IMR-90 (cell line): ENCODE data around the gene PRMT7. TPM values are rescaled to one million over a fixed set of nuclear protein-coding genes. Genes with fewer than 3 reads are reported as not detected.
A peak's percentile ranks its signal among the peaks of the same experiment; 100 is the strongest.

ENCODE experiments used
- ATAC-seq: fragments of 200-7000 bp; cut with Tn5 transposase; 2 replicates; pipeline ENCODE4 v1.9.1; 2020; ENCODE audit warnings: low read depth, mild to moderate bottlenecking, moderate library complexity
- BruUV-seq: library from RNA; stranded (reverse); fragments of 400-500 nt; replicated peaks from 2 replicates; lab custom pipeline; 2021; lab: Mats Ljungman, UMichigan
- CTCF ChIA-PET: fragments of 300-600 bp; formaldehyde crosslinking; extraction: SDS; loops from one replicate; lab custom pipeline; 2021; ENCODE audit warnings: antibody characterized with exemption; lab: Yijun Ruan, JAX
- POLR2A ChIA-PET: fragments of 300-600 bp; sonication (Branson Sonifier 250); formaldehyde crosslinking; loops from one replicate; lab custom pipeline; 2022; ENCODE audit warnings: antibody characterized with exemption; ENCODE audit not compliant: unreplicated experiment; lab: Charles Lee
- DNase-seq: peaks from one replicate; pipeline ENCODE4 v3.0.0; 2013
- H2AFZ ChIP-seq: replicated peaks from 2 replicates; pipeline ENCODE3; 2013; ENCODE audit warnings: low read length, mild to moderate bottlenecking; ENCODE audit not compliant: poor library complexity
- H2AK5ac ChIP-seq: 2 replicates; pipeline ENCODE4 v1.6.1; 2013; ENCODE audit warnings: low read depth, low read length, inconsistent platforms
- H2AK9ac ChIP-seq: replicated peaks from 2 replicates; pipeline ENCODE3; 2013; ENCODE audit warnings: mild to moderate bottlenecking, low read depth, low read length, moderate library complexity; ENCODE audit not compliant: poor library complexity
- H2BK120ac ChIP-seq: 2 replicates; pipeline ENCODE4 v1.6.1; 2013; ENCODE audit warnings: low read depth, low read length, inconsistent platforms
- H2BK15ac ChIP-seq: 3 replicates; pipeline ENCODE4 v1.6.1; 2013; ENCODE audit warnings: low read depth, low read length, inconsistent platforms
- H2BK20ac ChIP-seq: 2 replicates; pipeline ENCODE4 v1.6.1; 2013; ENCODE audit warnings: low read depth, mild to moderate bottlenecking, inconsistent platforms, low read length, moderate library complexity
- H2BK5ac ChIP-seq: 2 replicates; pipeline ENCODE4 v1.6.1; 2013; ENCODE audit warnings: mild to moderate bottlenecking, low read depth, low read length, inconsistent platforms; ENCODE audit not compliant: poor library complexity, severe bottlenecking
- H3K14ac ChIP-seq: replicated peaks from 2 replicates; pipeline ENCODE4 v1.6.1; 2013; ENCODE audit warnings: low read depth, low read length, inconsistent platforms
- H3K18ac ChIP-seq: 2 replicates; pipeline ENCODE4 v1.6.1; 2013; ENCODE audit warnings: low read depth, low read length, control low read depth
- H3K23ac ChIP-seq: 2 replicates; pipeline ENCODE4 v1.6.1; 2013; ENCODE audit warnings: low read depth, low read length, inconsistent platforms
- H3K27ac ChIP-seq: 2 replicates; pipeline ENCODE4 v1.5.1; 2013; ENCODE audit warnings: mild to moderate bottlenecking, control low read depth, low read length; ENCODE audit not compliant: insufficient read depth
- H3K27me3 ChIP-seq: 2 replicates; pipeline ENCODE4 v1.6.1; 2013; ENCODE audit warnings: low read length; ENCODE audit not compliant: control insufficient read depth, insufficient read depth
- H3K36me3 ChIP-seq: 2 replicates; pipeline ENCODE4 v1.6.1; 2013; ENCODE audit warnings: low read length, mixed read lengths; ENCODE audit not compliant: control insufficient read depth, insufficient read depth
- H3K4ac ChIP-seq: 2 replicates; pipeline ENCODE4 v1.6.1; 2013; ENCODE audit warnings: low read depth, low read length, inconsistent platforms
- H3K4me1 ChIP-seq: 2 replicates; pipeline ENCODE4 v1.6.1; 2013; ENCODE audit warnings: low read length, mixed read lengths; ENCODE audit not compliant: control insufficient read depth, insufficient read depth
- H3K4me2 ChIP-seq: 2 replicates; pipeline ENCODE4 v1.6.1; 2013; ENCODE audit warnings: low read depth, mild to moderate bottlenecking, control low read depth, low read length, moderate library complexity
- H3K4me3 ChIP-seq: 2 replicates; pipeline ENCODE4 v1.5.1; 2013; ENCODE audit warnings: low read depth, mild to moderate bottlenecking, control low read depth, low read length, moderate library complexity; ENCODE audit not compliant: insufficient read depth
- H3K56ac ChIP-seq: 2 replicates; pipeline ENCODE4 v1.6.1; 2013; ENCODE audit warnings: low read length, inconsistent platforms; ENCODE audit not compliant: insufficient read depth; ENCODE audit errors: extremely low read depth
- H3K79me1 ChIP-seq, 2 experiments: 2 replicates each; pipeline ENCODE4 v1.6.1; 2013; ENCODE audit warnings: low read length in 2 of 2, inconsistent platforms in 1 of 2, low read depth in 1 of 2
- H3K9ac ChIP-seq: 2 replicates; pipeline ENCODE4 v1.6.1; 2013; ENCODE audit warnings: low read depth, low read length, control low read depth
- H3K9me1 ChIP-seq: 2 replicates; pipeline ENCODE4 v1.6.1; 2013; ENCODE audit warnings: low read length, inconsistent platforms; ENCODE audit not compliant: insufficient read depth
- H3K9me3 ChIP-seq: 2 replicates; pipeline ENCODE4 v1.6.1; 2013; ENCODE audit warnings: low read length; ENCODE audit not compliant: control insufficient read depth, insufficient read depth
- H4K20me1 ChIP-seq: 2 replicates; pipeline ENCODE4 v1.6.1; 2013; ENCODE audit warnings: low read length, inconsistent platforms; ENCODE audit not compliant: insufficient read depth
- H4K5ac ChIP-seq: 2 replicates; pipeline ENCODE4 v1.6.1; 2013; ENCODE audit warnings: mild to moderate bottlenecking, low read depth, low read length, control low read depth
- H4K8ac ChIP-seq, 2 experiments: 2 replicates each; pipeline ENCODE4 v1.6.1; 2013; ENCODE audit warnings: low read depth in 2 of 2, low read length in 2 of 2, control low read depth in 1 of 2, inconsistent platforms in 1 of 2
- H4K91ac ChIP-seq: 2 replicates; pipeline ENCODE4 v1.6.1; 2013; ENCODE audit warnings: low read depth, low read length, inconsistent platforms; ENCODE audit not compliant: insufficient read depth
- BHLHE40 ChIP-seq: fragments of 150-350 bp; IDR thresholded peaks from 2 replicates; pipeline ENCODE4 v1.6.1; 2016; ENCODE audit warnings: mild to moderate bottlenecking, low read depth, low read length
- CHD1 ChIP-seq: IDR thresholded peaks from 2 replicates; pipeline ENCODE4 v1.6.1; 2012; ENCODE audit warnings: low read depth, low read length, improper control_type of control experiment
- CTCF ChIP-seq: conservative IDR thresholded peaks from 2 replicates; pipeline ENCODE4 v1.5.1; 2012; ENCODE audit warnings: mild to moderate bottlenecking, low read depth, low read length, improper control_type of control experiment
- ELK1 ChIP-seq: fragments of 150-350 bp; IDR thresholded peaks from 2 replicates; pipeline ENCODE4 v1.6.1; 2016; ENCODE audit warnings: low read depth, mild to moderate bottlenecking, low read length, moderate library complexity, borderline replicate concordance
- FOS ChIP-seq: fragments of 150-350 bp; IDR thresholded peaks from 2 replicates; pipeline ENCODE4 v1.6.1; 2016; ENCODE audit warnings: low read depth, low read length
- MAFK ChIP-seq: IDR thresholded peaks from 2 replicates; pipeline ENCODE4 v1.6.1; 2012; ENCODE audit warnings: low read depth, low read length, improper control_type of control experiment
- MAZ ChIP-seq: IDR thresholded peaks from 2 replicates; pipeline ENCODE4 v1.6.1; 2012; ENCODE audit warnings: low read depth, mild to moderate bottlenecking, low read length, improper control_type of control experiment, moderate library complexity, borderline replicate concordance
- MXI1 ChIP-seq: IDR thresholded peaks from 2 replicates; pipeline ENCODE4 v1.6.1; 2012; ENCODE audit warnings: low read depth, mild to moderate bottlenecking, low read length, moderate library complexity, borderline replicate concordance
- NFE2L2 ChIP-seq: fragments of 150-350 bp; IDR thresholded peaks from 2 replicates; pipeline ENCODE4 v1.6.1; 2016; ENCODE audit warnings: low read depth, mild to moderate bottlenecking, low read length
- POLR2A ChIP-seq: IDR thresholded peaks from 2 replicates; pipeline ENCODE4 v1.6.1; 2012; ENCODE audit warnings: mild to moderate bottlenecking, low read depth, low read length
- RAD21 ChIP-seq: IDR thresholded peaks from 2 replicates; pipeline ENCODE4 v1.6.1; 2012; ENCODE audit warnings: low read length, improper control_type of control experiment
- RCOR1 ChIP-seq: IDR thresholded peaks from 2 replicates; pipeline ENCODE4 v1.6.1; 2012; ENCODE audit warnings: mild to moderate bottlenecking, low read length, improper control_type of control experiment; ENCODE audit not compliant: insufficient replicate concordance
- RFX5 ChIP-seq: IDR thresholded peaks from 2 replicates; pipeline ENCODE4 v1.8.0; 2012; ENCODE audit warnings: low read depth, mild to moderate bottlenecking, low read length, moderate library complexity
- SMC3 ChIP-seq: fragments of 150-350 bp; IDR thresholded peaks from 2 replicates; pipeline ENCODE4 v1.6.1; 2016; ENCODE audit warnings: low read depth, mild to moderate bottlenecking, antibody characterized with exemption, low read length, moderate library complexity
- USF2 ChIP-seq: fragments of 150-350 bp; IDR thresholded peaks from 2 replicates; pipeline ENCODE4 v1.6.1; 2017; ENCODE audit warnings: mild to moderate bottlenecking, antibody characterized with exemption, low read length, low read depth
- WGBS, 2 experiments: methylation state at CpG; one replicate each; pipeline versions ENCODE4 v1.1.5 to v1.1.7; 2013; ENCODE audit warnings: missing lambda C conversion rate in 2 of 2; ENCODE audit not compliant: insufficient read length in 1 of 2; ENCODE audit errors: extremely low coverage in 2 of 2; 5-methylcytosine and 5-hydroxymethylcytosine counted together
- dilution Hi-C: fragments of 300-500 bp; cut with HindIII; formaldehyde crosslinking; loops from one replicate; pipeline ENCODE4 v1.14.3; 2018; ENCODE audit warnings: low sequenced_read_pairs; ENCODE audit not compliant: unreplicated experiment
- in situ Hi-C: fragments of 300-500 bp; cut with MboI; formaldehyde crosslinking; loops from 3 replicates; pipeline ENCODE4 v1.14.3; 2019; ENCODE audit warnings: low sequenced_read_pairs, inconsistent platforms, mixed read lengths
- intact Hi-C: fragments of 100-400 bp; cut with micrococcal nuclease; formaldehyde crosslinking; loops from 2 replicates; pipeline ENCODE4 v1.10.0; 2022
- polyA plus RNA-seq, 3 experiments: library from polyadenylated mRNA; depleted of rRNA; stranded (reverse); fragments of >200 nt; gene quantifications; 2 replicates each; pipeline ENCODE4 v1.2.3, GENCODE V29; 2012; ENCODE audit warnings: low replicate concordance in 1 of 3
- total RNA-seq: library from RNA; depleted of rRNA; stranded (reverse); fragments of >200 nt; gene quantifications from 2 replicates; pipeline ENCODE4 v1.2.3, GENCODE V29; 2012

Gene PRMT7
- total and polyA plus RNA-seq, 2 of the 4 experiments (the other 2 are of a cell fraction), result 63.1 to 68.6 TPM

GRCh38 chr16:68331879-68332410 lies 21.1 kb downstream of the PRMT7 start:
- dilution Hi-C loops (no loop called here), in situ Hi-C loops (no loop called here), intact Hi-C loops (no loop called here)
- H3K9me1 ChIP-seq, result peaks cover 13% of the 10 kb centered on the region
- no peaks in the 10 kb centered on the region for H3K27me3 ChIP-seq
- peak overlapping the region; percentile 86 for H3K4ac ChIP-seq
- peak overlapping the region; percentile 83 for H4K91ac ChIP-seq
- H4K20me1 ChIP-seq, result peaks cover 6% of the 10 kb centered on the region; the same call in 1 of the 2 replicates
- peak overlapping the region; percentile 91 for H2BK5ac ChIP-seq
- H3K36me3 ChIP-seq, result peaks cover 4% of the 10 kb centered on the region
- H4K8ac ChIP-seq, result peak overlapping the region; percentile 29 to 96; a peak in 3 of 4 replicates
- H3K56ac ChIP-seq, result peak overlapping the region; percentile 75
- H3K27ac ChIP-seq, result peak overlapping the region; percentile 77
- ChIA-PET CTCF (interaction anchor here (0.7 to 1.0 kb wide), 5 partner anchors 64 to 128 kb away, joined by 3 to 6 read pairs (median 3); partner anchors contain the start of gene SLC7A6), POLR2A (interaction anchor here (1.1 kb wide), 1 partner anchor 67 kb away, joined by 3 read pairs; the partner anchor contains the start of gene SLC7A6)
- peak; percentile 83 for DNase-seq
- peak overlapping the region; percentile 75 for H3K23ac ChIP-seq
- peak overlapping the region; percentile 84 for H2BK20ac ChIP-seq
- ATAC-seq, result peak; percentile 74
- no peaks in the 10 kb centered on the region for H3K9me3 ChIP-seq
- BruUV-seq, result no TSS peak
- H4K5ac ChIP-seq, result peak overlapping the region; percentile 46
- H3K9ac ChIP-seq, result peak overlapping the region; percentile 25; the same call in 1 of the 2 replicates
- peak overlapping the region; percentile 90 for H2BK120ac ChIP-seq
- peaks cover 0 to 16% of the 10 kb centered on the region in 2 experiments; a peak in 2 of 4 replicates for H3K79me1 ChIP-seq
- peaks cover 13% of the 10 kb centered on the region for H3K4me1 ChIP-seq
- peak overlapping the region; percentile 60 for H2AK5ac ChIP-seq
- peak overlapping the region; percentile 79 for H3K4me2 ChIP-seq
- peak overlapping the region; percentile 85 for H3K14ac ChIP-seq
- WGBS, 2 experiments, result 20% methylated on average over 1 of the region's 4 CpGs; no CpG with 5 or more reads in 1 of the 2 experiments
- H3K4me3 ChIP-seq, result no peak overlapping the region
- H2AFZ ChIP-seq, result peak overlapping the region; percentile 44
- H2BK15ac ChIP-seq, result peak overlapping the region; percentile 65; the same call in 2 of the 3 replicates
- H3K18ac ChIP-seq, result peak overlapping the region; percentile 91
- peak overlapping the region; percentile 65 for H2AK9ac ChIP-seq
- no peak for TF ChIP-seq NFE2L2
- TF ChIP-seq CHD1, result no peak
- no peak for TF ChIP-seq SMC3
- TF ChIP-seq MXI1, result no peak
- no peak for TF ChIP-seq ELK1
- TF ChIP-seq RAD21, result no peak
- no peak for TF ChIP-seq POLR2A
- TF ChIP-seq USF2, result no peak
- TF ChIP-seq MAFK, result no peak
- TF ChIP-seq MAZ, result no peak
- TF ChIP-seq BHLHE40, result no peak
- no peak for TF ChIP-seq RFX5
- no peak for TF ChIP-seq CTCF
- no peak for TF ChIP-seq FOS
- TF ChIP-seq RCOR1, result no peak
